Activated naive CD8-positive, alpha-beta T cell treated with anti-CD3 and anti-CD28 coated beads, Interleukin-2, amount 10 ng/mL, durations not matched to agents 7 days and 5 days (primary cell): ENCODE data around the gene GIPC3. TPM values are rescaled to one million over a fixed set of nuclear protein-coding genes. Genes with fewer than 3 reads are reported as not detected.

Source experiments
- ATAC-seq: fragments of 150-1000 bp; cut with Tn5 transposase; one replicate; pipeline ENCODE4 v1.10.0; 2021; ENCODE audit warnings: low read depth, moderate library complexity
- POLR2A ChIA-PET: fragments of 350-600 bp; sonication (Branson Sonifier 250); formaldehyde crosslinking; loops from one replicate; lab custom pipeline; 2021; ENCODE audit warnings: antibody characterized with exemption; lab: Charles Lee
- DNase-seq: peaks from one replicate; pipeline ENCODE4 v3.0.0; 2021
- H3K27ac Mint-ChIP-seq: one replicate; pipeline ENCODE4 v1.8.0; 2022; ENCODE audit warnings: mild to moderate bottlenecking, mixed read lengths
- H3K27me3 Mint-ChIP-seq: one replicate; pipeline ENCODE4 v1.8.0; 2022; ENCODE audit warnings: mild to moderate bottlenecking, moderate library complexity, mixed read lengths
- H3K36me3 Mint-ChIP-seq: one replicate; pipeline ENCODE4 v1.8.0; 2021; ENCODE audit warnings: mild to moderate bottlenecking, mixed read lengths
- H3K4me1 Mint-ChIP-seq: one replicate; pipeline ENCODE4 v1.8.0; 2021; ENCODE audit warnings: mixed read lengths
- H3K4me3 Mint-ChIP-seq: one replicate; pipeline ENCODE4 v1.8.0; 2022; ENCODE audit warnings: mild to moderate bottlenecking, moderate library complexity, mixed read lengths
- H3K9me3 Mint-ChIP-seq: one replicate; pipeline ENCODE4 v1.8.0; 2021; ENCODE audit warnings: mixed read lengths
- total RNA-seq, 2 experiments: library from RNA; stranded (reverse); gene quantifications; one replicate each; pipeline ENCODE4 v1.2.3, GENCODE V29; 2021

The GIPC3 gene, protein sequence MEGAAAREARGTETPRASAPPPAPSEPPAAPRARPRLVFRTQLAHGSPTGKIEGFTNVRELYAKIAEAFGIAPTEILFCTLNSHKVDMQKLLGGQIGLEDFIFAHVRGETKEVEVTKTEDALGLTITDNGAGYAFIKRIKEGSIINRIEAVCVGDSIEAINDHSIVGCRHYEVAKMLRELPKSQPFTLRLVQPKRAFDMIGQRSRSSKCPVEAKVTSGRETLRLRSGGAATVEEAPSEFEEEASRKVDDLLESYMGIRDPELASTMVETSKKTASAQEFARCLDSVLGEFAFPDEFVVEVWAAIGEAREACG
- total RNA-seq: 1 to 10 TPM; 1.4 to 1.5 TPM

- Mint-ChIP-seq H3K36me3 (no peaks in the 10 kb centered on the region), H3K27ac (no peak within 1 kb of the TSS), H3K4me3 (peak within 1 kb of the TSS; percentile 30), H3K27me3 (peaks cover 3% of the 10 kb centered on the region), H3K4me1 (no peaks in the 10 kb centered on the region), H3K9me3 (no peaks in the 10 kb centered on the region)
- ATAC-seq (peak; percentile 39), DNase-seq (peak; percentile 55)
- POLR2A ChIA-PET: interaction anchor here (0.6 kb wide), 1 partner anchor 136 kb away, joined by 3 read pairs; no protein-coding TSS in a partner anchor
These were observed at the start of gene GIPC3 for GRCh38 chr19:3585301-3586126. Gene GIPC3, plus strand, starts transcription at chr19:3585478. Its CDS starts 120 bp downstream, at chr19:3585598.

DNA sequence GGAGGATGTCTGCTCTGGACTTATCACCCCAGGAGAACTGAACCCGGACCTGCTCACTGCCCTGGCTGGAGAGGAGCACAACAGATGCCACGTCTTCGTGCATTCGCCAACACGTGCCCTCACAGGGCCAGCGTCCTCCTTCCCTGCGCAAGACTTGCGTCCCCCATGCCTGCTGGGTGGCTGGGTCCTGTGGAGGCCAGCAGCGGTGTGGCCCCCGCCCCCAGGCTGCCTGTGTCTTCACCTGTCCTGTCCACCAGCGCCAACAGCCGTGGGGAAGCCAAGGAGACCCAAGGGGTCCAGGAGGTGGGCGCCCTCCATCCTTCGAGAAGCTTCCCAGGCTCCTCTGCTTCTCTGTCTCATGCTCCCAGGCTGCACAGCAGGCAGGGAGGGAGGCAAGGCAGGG, 49.7 kb upstream of the GIPC3 start:
- H3K36me3 Mint-ChIP-seq: peaks cover 19% of the 10 kb centered on the region
- no peaks in the 10 kb centered on the region for H3K27me3 Mint-ChIP-seq
- POLR2A ChIA-PET: no interaction called here
- DNase-seq: no peak
- H3K4me1 Mint-ChIP-seq: peaks cover 1% of the 10 kb centered on the region
- ATAC-seq: no peak
- H3K27ac Mint-ChIP-seq: no peak overlapping the region
- no peak overlapping the region for H3K4me3 Mint-ChIP-seq
- H3K9me3 Mint-ChIP-seq: no peaks in the 10 kb centered on the region

DNA sequence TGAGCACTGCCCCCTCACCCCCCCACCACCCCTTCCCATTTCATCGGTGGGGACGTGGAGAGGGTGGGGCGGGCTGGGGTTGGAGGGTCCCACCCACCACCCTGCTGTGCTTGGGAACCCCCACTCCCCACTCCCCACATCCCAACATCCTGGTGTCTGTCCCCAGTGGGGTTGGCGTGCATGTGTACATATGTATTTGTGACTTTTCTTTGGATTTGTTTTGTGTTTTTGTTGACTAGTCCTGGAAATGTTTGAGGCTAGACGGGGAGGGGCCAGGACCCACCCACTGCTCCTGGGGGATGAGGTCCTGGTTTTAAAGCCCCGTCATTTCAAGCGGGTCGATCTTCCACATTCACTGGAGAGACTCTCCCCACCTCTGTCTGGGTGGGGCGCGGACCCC, 49.3 kb upstream of the GIPC3 start:
- DNase-seq: no peak
- POLR2A ChIA-PET: no interaction called here
- Mint-ChIP-seq H3K27me3 (no peaks in the 10 kb centered on the region), H3K4me3 (no peak overlapping the region), H3K9me3 (no peaks in the 10 kb centered on the region), H3K27ac (no peak overlapping the region), H3K4me1 (peaks cover 1% of the 10 kb centered on the region), H3K36me3 (peaks cover 19% of the 10 kb centered on the region)
- ATAC-seq: no peak

DNA sequence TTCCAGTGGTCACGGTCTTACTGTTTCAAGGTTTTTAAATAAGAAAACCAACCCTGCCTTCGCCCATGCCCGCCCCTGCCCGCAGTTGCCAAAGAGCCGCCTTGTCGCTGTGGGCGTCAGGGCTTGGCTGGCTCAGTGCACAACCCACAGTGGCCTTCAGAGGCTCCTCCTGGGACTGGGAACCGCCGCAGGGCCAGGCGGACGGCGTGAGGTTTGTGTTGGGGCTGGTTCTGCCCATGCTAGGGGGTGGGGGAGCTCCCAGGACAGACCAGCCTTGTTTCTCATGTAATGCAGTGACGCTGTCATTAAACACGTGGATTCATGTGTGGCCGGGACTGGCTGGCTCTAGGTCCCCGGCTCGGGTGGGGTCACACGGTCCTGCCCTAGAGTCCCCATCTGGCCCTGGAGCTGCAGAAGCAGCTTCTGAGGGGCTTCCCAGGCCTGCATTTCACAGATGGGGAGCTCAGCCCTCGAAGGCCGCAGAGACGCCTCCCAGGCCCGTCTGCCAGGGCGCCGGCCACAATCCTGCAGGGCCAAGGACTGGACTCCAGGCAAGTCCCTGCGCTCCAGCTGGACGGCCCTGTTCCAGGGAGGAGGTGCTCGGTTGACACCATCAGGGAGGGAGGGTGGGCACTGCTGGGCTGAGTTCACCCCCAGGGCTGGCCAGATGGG, 48.7 kb upstream of the GIPC3 start:
- Mint-ChIP-seq H3K4me3 (no peak overlapping the region), H3K27me3 (no peaks in the 10 kb centered on the region)
- POLR2A ChIA-PET: no interaction called here

DNA sequence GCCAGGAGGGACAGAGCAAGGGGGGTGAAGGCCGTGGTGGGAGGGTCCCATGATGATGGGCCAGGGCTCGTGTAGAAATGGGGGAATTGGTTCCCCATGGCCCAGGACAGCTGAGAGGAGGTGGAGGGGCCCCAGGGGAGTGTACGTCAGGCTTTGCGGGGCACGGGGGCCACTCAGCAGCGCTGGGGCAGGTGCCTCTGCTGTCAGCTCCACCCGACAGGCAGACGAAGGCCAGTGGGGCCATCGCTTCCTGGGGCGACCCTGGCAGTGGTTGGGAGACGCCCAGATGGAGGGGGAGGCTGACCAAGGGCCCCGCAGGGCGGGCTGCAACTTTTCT, 48.2 kb upstream of the GIPC3 start:
- DNase-seq: no peak
- H3K9me3 Mint-ChIP-seq: no peaks in the 10 kb centered on the region
- H3K4me3 Mint-ChIP-seq: no peak overlapping the region
- peaks cover 19% of the 10 kb centered on the region for H3K36me3 Mint-ChIP-seq
- no peaks in the 10 kb centered on the region for H3K27me3 Mint-ChIP-seq
- POLR2A ChIA-PET: no interaction called here
- no peak for ATAC-seq
- peak overlapping the region; percentile 58 for H3K27ac Mint-ChIP-seq
- H3K4me1 Mint-ChIP-seq: peaks cover 1% of the 10 kb centered on the region

More for the DNA sequence above, 48.7 kb upstream of the GIPC3 start:
- no peak for DNase-seq
- peaks cover 1% of the 10 kb centered on the region for H3K4me1 Mint-ChIP-seq
- no peak for ATAC-seq
- peaks cover 19% of the 10 kb centered on the region for H3K36me3 Mint-ChIP-seq
- no peak overlapping the region for H3K27ac Mint-ChIP-seq
- H3K9me3 Mint-ChIP-seq: no peaks in the 10 kb centered on the region

GRCh38 chr19:3537438-3538240, 47.6 kb upstream of the GIPC3 start:
- Mint-ChIP-seq H3K9me3 (no peaks in the 10 kb centered on the region), H3K27ac (peak overlapping the region; percentile 58), H3K36me3 (peaks cover 17% of the 10 kb centered on the region), H3K27me3 (no peaks in the 10 kb centered on the region), H3K4me3 (no peak overlapping the region), H3K4me1 (peaks cover 1% of the 10 kb centered on the region)
- DNase-seq (no peak), ATAC-seq (peak; percentile 9)
- POLR2A ChIA-PET: no interaction called here

- H3K9me3 Mint-ChIP-seq: no peaks in the 10 kb centered on the region
- peak; percentile 11 for ATAC-seq
- no peak overlapping the region for H3K4me3 Mint-ChIP-seq
- no peak overlapping the region for H3K27ac Mint-ChIP-seq
- H3K27me3 Mint-ChIP-seq: no peaks in the 10 kb centered on the region
- no peak for DNase-seq
- H3K36me3 Mint-ChIP-seq: peaks cover 17% of the 10 kb centered on the region
- POLR2A ChIA-PET: no interaction called here
- peaks cover 1% of the 10 kb centered on the region for H3K4me1 Mint-ChIP-seq
These were observed 46.9 kb upstream of the GIPC3 start for GRCh38 chr19:3538258-3538929.

GRCh38 chr19:3538965-3539755, 46.1 kb upstream of the GIPC3 start, which contains the start of gene TEKTIP1:
Gene TEKTIP1, plus strand, starts transcription at chr19:3539174. Its CDS starts 4 bp downstream, at chr19:3539178.
- Mint-ChIP-seq H3K4me3 (no peak within 1 kb of the TSS), H3K4me1 (peaks cover 1% of the 10 kb centered on the region), H3K27me3 (no peaks in the 10 kb centered on the region), H3K27ac (no peak within 1 kb of the TSS), H3K9me3 (no peaks in the 10 kb centered on the region), H3K36me3 (peaks cover 13% of the 10 kb centered on the region)
- DNase-seq (no peak), ATAC-seq (no peak)
- POLR2A ChIA-PET: no interaction called here

DNA sequence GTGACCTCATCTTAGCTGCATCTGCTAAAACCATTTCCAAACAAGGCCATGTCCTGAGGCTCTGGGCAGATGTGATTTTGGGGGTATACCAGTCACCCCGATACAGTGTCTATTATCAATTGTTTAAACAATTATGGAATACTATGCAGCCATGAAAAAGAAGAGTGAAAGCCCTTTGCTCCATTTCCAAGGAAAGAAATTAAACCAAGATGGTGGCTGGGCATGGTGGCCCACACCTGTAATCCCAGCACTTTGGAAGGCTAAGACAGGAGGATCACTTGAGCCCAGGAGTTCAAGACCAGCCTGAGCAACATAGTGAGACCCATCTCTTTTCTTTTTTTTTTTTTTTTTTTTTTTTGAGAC, 45.5 kb upstream of the GIPC3 start:
- Mint-ChIP-seq H3K4me3 (no peak overlapping the region), H3K9me3 (no peaks in the 10 kb centered on the region), H3K27ac (no peak overlapping the region), H3K4me1 (peaks cover 1% of the 10 kb centered on the region), H3K36me3 (peaks cover 13% of the 10 kb centered on the region), H3K27me3 (no peaks in the 10 kb centered on the region)
- DNase-seq: no peak
- POLR2A ChIA-PET: no interaction called here
- no peak for ATAC-seq

- Mint-ChIP-seq H3K4me1 (peaks cover 5% of the 10 kb centered on the region), H3K36me3 (peaks cover 9% of the 10 kb centered on the region), H3K4me3 (no peak overlapping the region), H3K27ac (no peak overlapping the region), H3K27me3 (no peaks in the 10 kb centered on the region), H3K9me3 (no peaks in the 10 kb centered on the region)
- no peak for DNase-seq
- no peak for ATAC-seq
- POLR2A ChIA-PET: no interaction called here
These were observed 41.9 kb upstream of the GIPC3 start for GRCh38 chr19:3543150-3544057.

DNA sequence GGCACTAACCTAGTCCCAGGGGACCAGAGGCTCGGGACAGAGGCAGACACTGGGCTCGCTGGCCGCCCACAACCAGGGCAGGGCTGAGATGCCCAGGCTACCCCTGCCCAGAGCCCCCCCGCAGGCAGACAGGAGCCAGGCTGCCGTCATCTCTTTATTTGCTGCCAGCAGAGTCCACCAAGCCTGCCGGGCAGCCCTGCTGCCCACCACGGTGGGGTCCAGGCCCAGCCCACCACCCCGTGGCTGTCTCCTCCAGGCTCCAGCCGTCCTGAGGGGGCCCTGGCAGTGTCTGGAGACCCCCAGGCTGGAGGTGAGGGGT, 41.3 kb upstream of the GIPC3 start:
- POLR2A ChIA-PET: no interaction called here

More for the DNA sequence above, 41.3 kb upstream of the GIPC3 start:
- Mint-ChIP-seq H3K9me3 (no peaks in the 10 kb centered on the region), H3K27ac (no peak overlapping the region), H3K36me3 (peaks cover 9% of the 10 kb centered on the region), H3K4me1 (peaks cover 5% of the 10 kb centered on the region), H3K4me3 (no peak overlapping the region), H3K27me3 (no peaks in the 10 kb centered on the region)
- ATAC-seq: no peak
- no peak for DNase-seq
